Measurements from ENCODE around the gene LITAF. TPM values are rescaled to one million over a fixed set of nuclear protein-coding genes. Genes with fewer than 3 reads are reported as not detected.
"Not testable (repeated sequence)": the region's sequence is repeated elsewhere in the genome, so short reads cannot be mapped to it uniquely, and the experiment has no call there.

The LITAF gene
- total and polyA plus RNA-seq, 3 donors from 2014 or later: 9.9 to 31.5 (median 13.6) TPM

- H3K9me3 ChIP-seq: no peaks in the 10 kb centered on the region
- intact Hi-C loops (cut with DNase I; ENCODE audit: low total_unique reads): no loop called here
- no peaks in the 10 kb centered on the region for H3K27me3 ChIP-seq
- no peak overlapping the region for H3K4me3 ChIP-seq
- 86 to 96% methylated on average over 3 of the region's 3 CpGs for WGBS, 2 donors
- peak overlapping the region in 1 of 2 donors; percentile 43 for H3K27ac ChIP-seq
- peaks cover 9% of the 10 kb centered on the region for H3K4me1 ChIP-seq
- DNase-seq: no peak
- no peaks in the 10 kb centered on the region for H3K36me3 ChIP-seq (ENCODE audit: low read depth, missing control alignments)
- TF ChIP-seq CTCF (IDR thresholded peaks at IDR 0.05) (no peak), POLR2A (IDR thresholded peaks at IDR 0.05) (no peak)
Measured at GRCh38 chr16:11581678-11582077, 5.0 kb downstream of the LITAF start.

- Histone ChIP-seq H3K4me1 (peaks cover 8% of the 10 kb centered on the region), H3K4me3 (no peak overlapping the region), H3K27me3 (no peaks in the 10 kb centered on the region), H3K27ac (no peak overlapping the region), H3K36me3 (ENCODE audit: low read depth, missing control alignments) (no peaks in the 10 kb centered on the region), H3K9me3 (no peaks in the 10 kb centered on the region)
- WGBS, 2 donors: 89 to 92% methylated on average over 12 of the region's 12 CpGs
- no peak for DNase-seq
- TF ChIP-seq CTCF (IDR thresholded peaks at IDR 0.05) (no peak), POLR2A (IDR thresholded peaks at IDR 0.05) (no peak)
- intact Hi-C loops (cut with DNase I; ENCODE audit: low total_unique reads): no loop called here
Measured at GRCh38 chr16:11580451-11581086, 6.2 kb downstream of the LITAF start.

GRCh38 chr16:11577290-11577660 lies 9.4 kb downstream of the LITAF start:
- 82 to 96% methylated on average over 8 of the region's 8 CpGs for WGBS, 2 donors
- H3K4me3 ChIP-seq; H3K27ac ChIP-seq; intact Hi-C loops (cut with DNase I; ENCODE audit: low total_unique reads); H3K27me3 ChIP-seq; DNase-seq; H3K4me1 ChIP-seq; H3K9me3 ChIP-seq; H3K36me3 ChIP-seq (ENCODE audit: low read depth, missing control alignments): not testable (repeated sequence)

GRCh38 chr16:11576427-11577289 lies 10.1 kb downstream of the LITAF start:
- intact Hi-C loops (cut with DNase I; ENCODE audit: low total_unique reads): no loop called here
- WGBS, 2 donors: 78 to 91% methylated on average over 9 of the region's 9 CpGs
- no peaks in the 10 kb centered on the region for H3K27me3 ChIP-seq
- H3K9me3 ChIP-seq: no peaks in the 10 kb centered on the region
- DNase-seq: peak; percentile 25
- H3K27ac ChIP-seq: no peak overlapping the region
- H3K4me3 ChIP-seq: no peak overlapping the region
- no peaks in the 10 kb centered on the region for H3K4me1 ChIP-seq
- H3K36me3 ChIP-seq (ENCODE audit: low read depth, missing control alignments): no peaks in the 10 kb centered on the region
- TF ChIP-seq CTCF (IDR thresholded peaks at IDR 0.05) (no peak), POLR2A (IDR thresholded peaks at IDR 0.05) (no peak)

- no peak overlapping the region for H3K4me3 ChIP-seq
- H3K27ac ChIP-seq: peak overlapping the region in 1 of 2 donors; percentile 19
- H3K36me3 ChIP-seq (ENCODE audit: low read depth, missing control alignments): no peaks in the 10 kb centered on the region
- TF ChIP-seq POLR2A (IDR thresholded peaks at IDR 0.05) (no peak), CTCF (IDR thresholded peaks at IDR 0.05) (no peak)
- H3K9me3 ChIP-seq: no peaks in the 10 kb centered on the region
- H3K4me1 ChIP-seq: no peaks in the 10 kb centered on the region
- H3K27me3 ChIP-seq: no peaks in the 10 kb centered on the region
- 86 to 87% methylated on average over 7 of the region's 7 CpGs for WGBS, 2 donors
- intact Hi-C loops (cut with DNase I; ENCODE audit: low total_unique reads): no loop called here
- DNase-seq: no peak
Measured at GRCh38 chr16:11575223-11575589, 11.5 kb downstream of the LITAF start.

Measured in testis (tissue), 3 donors.